AG09309 (cell line): ENCODE results near the gene APOA4.
"Not testable (repeated sequence)": the region's sequence is repeated elsewhere in the genome, so short reads cannot be mapped to it uniquely, and the experiment has no call there.

Experiments
- DNase-seq: peaks from one replicate; pipeline ENCODE4 v3.0.0-alpha.2; 2010; ENCODE audit warnings: low read depth
- H3K4me3 ChIP-seq: 2 replicates; pipeline ENCODE4 v1.5.1; 2011; ENCODE audit warnings: mild to moderate bottlenecking, low read depth, low read length, moderate library complexity; ENCODE audit not compliant: control insufficient read depth
- CTCF ChIP-seq: IDR thresholded peaks from 2 replicates; pipeline ENCODE4 v1.5.1; 2011; ENCODE audit warnings: mild to moderate bottlenecking, low read depth, low read length, inconsistent platforms; ENCODE audit not compliant: insufficient read depth, control insufficient read depth; ENCODE audit errors: missing control alignments

The APOA4 gene

GRCh38 chr11:116808262-116809175 is 14.6 kb downstream of the APOA4 start:
- DNase-seq: peak; percentile 11
- H3K4me3 ChIP-seq: no peak overlapping the region
- TF ChIP-seq CTCF: no peak

GRCh38 chr11:116807601-116808261 is 15.4 kb downstream of the APOA4 start:
- H3K4me3 ChIP-seq: no peak overlapping the region
- DNase-seq: no peak
- TF ChIP-seq CTCF: no peak

- TF ChIP-seq CTCF: no peak
- no peak for DNase-seq
- H3K4me3 ChIP-seq: no peak overlapping the region
These were observed 19.1 kb downstream of the APOA4 start for GRCh38 chr11:116804001-116804400.

GRCh38 chr11:116801662-116802061 is 21.4 kb downstream of the APOA4 start:
- H3K4me3 ChIP-seq, DNase-seq: not testable (repeated sequence)

GRCh38 chr11:116800610-116801009 is 22.5 kb downstream of the APOA4 start:
- TF ChIP-seq CTCF: no peak
- no peak overlapping the region for H3K4me3 ChIP-seq
- no peak for DNase-seq

GRCh38 chr11:116798368-116798767 is 24.7 kb downstream of the APOA4 start:
- no peak overlapping the region for H3K4me3 ChIP-seq
- DNase-seq: no peak
- TF ChIP-seq CTCF: no peak

- TF ChIP-seq CTCF: no peak
- DNase-seq: no peak
- no peak overlapping the region for H3K4me3 ChIP-seq
These were observed 25.3 kb downstream of the APOA4 start for GRCh38 chr11:116797816-116798215.
